Endothelial cell of umbilical vein (primary cell): Measurements from ENCODE around the gene TULP4. TPM values are rescaled to one million over a fixed set of nuclear protein-coding genes. Genes with fewer than 3 reads are reported as not detected.

ENCODE experiments used
- BruUV-seq: library from RNA; stranded (reverse); fragments of 400-500 nt; replicated peaks from 2 replicates; lab custom pipeline; 2021; lab: Mats Ljungman, UMichigan
- CTCF ChIA-PET: fragments of 300-600, 350-600 bp; sonication (Branson Sonifier 250); formaldehyde crosslinking; loops from one replicate; lab custom pipeline; 2021; ENCODE audit warnings: antibody characterized with exemption, inconsistent platforms; lab: Charles Lee
- POLR2A ChIA-PET: fragments of 300-600, 350-600 bp; sonication (Branson Sonifier 250); formaldehyde crosslinking; loops from one replicate; lab custom pipeline; 2021; ENCODE audit warnings: antibody characterized with exemption, inconsistent platforms; lab: Charles Lee
- DNase-seq: peaks from one replicate; pipeline ENCODE4 v3.0.0-alpha.2; 2011; ENCODE audit warnings: low read depth, low spot score
- FAIRE-seq: peaks from 2 replicates; lab custom pipeline; 2011; peaks lifted over from hg19 to GRCh38; lab: Jason Lieb, UNC
- H2AFZ ChIP-seq: 2 replicates; pipeline ENCODE4 v1.6.0; 2012; ENCODE audit warnings: low read depth, low read length, control low read depth, inconsistent platforms
- H3K27ac ChIP-seq: 2 replicates; pipeline ENCODE4 v1.5.1; 2011; ENCODE audit warnings: low read depth, mild to moderate bottlenecking, control low read depth, low read length, moderate library complexity; ENCODE audit not compliant: insufficient read depth
- H3K27me3 ChIP-seq, 2 experiments: 2 replicates each; pipeline versions ENCODE4 v1.6.0 to v1.6.1; 2011; ENCODE audit warnings: low read length in 2 of 2, mixed read lengths in 1 of 2; ENCODE audit not compliant: control insufficient read depth in 2 of 2, insufficient read depth in 2 of 2
- H3K36me3 ChIP-seq, 2 experiments: 2 replicates in 1 of 2; 3 replicates in 1 of 2; pipeline ENCODE4 v1.5.1; 2011; ENCODE audit warnings: low read length in 2 of 2, mild to moderate bottlenecking in 1 of 2, moderate library complexity in 1 of 2; ENCODE audit not compliant: control insufficient read depth in 2 of 2, insufficient read depth in 2 of 2; ENCODE audit errors: extremely low read depth in 1 of 2
- H3K4me1 ChIP-seq: 3 replicates; pipeline ENCODE4 v1.5.1; 2011; ENCODE audit warnings: mild to moderate bottlenecking, low read length; ENCODE audit not compliant: control insufficient read depth, insufficient read depth; ENCODE audit errors: extremely low read depth
- H3K4me2 ChIP-seq: 2 replicates; pipeline ENCODE4 v1.6.1; 2011; ENCODE audit warnings: low read length, control low read depth, mixed read lengths; ENCODE audit not compliant: insufficient read depth
- H3K4me3 ChIP-seq, 3 experiments: fragments of 200-600 bp in 1 of 3; sonication (generic), shearing (Covaris generic) in 1 of 3; replicated peaks in 1 of 3; 2 replicates each; pipeline ENCODE4 v1.5.1; 2011 to 2016; ENCODE audit warnings: control low read depth in 3 of 3, low read length in 3 of 3, mild to moderate bottlenecking in 2 of 3, inconsistent platforms in 1 of 3, low read depth in 1 of 3, moderate library complexity in 1 of 3; ENCODE audit not compliant: insufficient read depth in 1 of 3
- H3K79me2 ChIP-seq: 2 replicates; pipeline ENCODE4 v1.6.0; 2012; ENCODE audit warnings: low read length, inconsistent platforms; ENCODE audit not compliant: control insufficient read depth, insufficient read depth
- H3K9ac ChIP-seq: replicated peaks from 2 replicates; pipeline ENCODE3; 2011; ENCODE audit warnings: low read length, control low read depth; ENCODE audit not compliant: insufficient read depth; ENCODE audit errors: extremely low read depth
- H3K9me1 ChIP-seq: replicated peaks from 3 replicates; pipeline ENCODE4 v1.6.0; 2011; ENCODE audit warnings: mild to moderate bottlenecking, low read length; ENCODE audit not compliant: control insufficient read depth, insufficient read depth; ENCODE audit errors: extremely low read depth
- H3K9me3 ChIP-seq: replicated peaks from 2 replicates; pipeline ENCODE4 v1.5.1; 2012; ENCODE audit warnings: low read length, inconsistent platforms; ENCODE audit not compliant: control insufficient read depth, insufficient read depth
- H4K20me1 ChIP-seq: replicated peaks from 2 replicates; pipeline ENCODE3; 2011; ENCODE audit warnings: mild to moderate bottlenecking, low read length; ENCODE audit not compliant: control insufficient read depth, insufficient read depth; ENCODE audit errors: extremely low read depth
- FOS ChIP-seq: IDR thresholded peaks from 2 replicates; pipeline ENCODE4 v1.6.1; 2011; ENCODE audit warnings: mild to moderate bottlenecking, low read length, moderate library complexity, borderline replicate concordance; ENCODE audit not compliant: insufficient read depth
- GATA2 ChIP-seq: IDR thresholded peaks from 2 replicates; pipeline ENCODE4 v1.7.0; 2011; ENCODE audit warnings: low read depth, mild to moderate bottlenecking, moderate library complexity, mixed read lengths, low read length; ENCODE audit not compliant: insufficient read length, insufficient read depth
- MYC ChIP-seq: IDR thresholded peaks from one replicate; pipeline ENCODE4 v1.6.1; 2011; ENCODE audit warnings: mild to moderate bottlenecking, low read depth, low read length
- POLR2A ChIP-seq: IDR thresholded peaks from 2 replicates; pipeline ENCODE4 v1.6.1; 2012; ENCODE audit warnings: low read depth, mild to moderate bottlenecking, control low read depth, low read length
- dilution Hi-C: fragments of 300-500 bp; cut with MboI; formaldehyde crosslinking; loops from one replicate; pipeline ENCODE4 v1.15.0; 2019; ENCODE audit warnings: low sequenced_read_pairs; ENCODE audit not compliant: extremely low pct_ligation_motif_present
- intact Hi-C: fragments of 100-400 bp; cut with micrococcal nuclease; formaldehyde crosslinking; loops from one replicate; pipeline ENCODE4 v1.10.0; 2022
- polyA plus RNA-seq, 4 experiments: library from polyadenylated mRNA; depleted of rRNA in 3 of 4; stranded (reverse) in 3 of 4; unstranded in 1 of 4; fragments of >200 nt; gene quantifications; 2 replicates each; pipeline versions ENCODE4 v1.2.1 to v1.2.3, GENCODE V29; 2011 to 2012; ENCODE audit warnings: missing spikeins in 1 of 4
- total RNA-seq: library from RNA; stranded (reverse); gene quantifications from 2 replicates; pipeline ENCODE4 v1.2.3, GENCODE V29; 2021
- TF ChIP-seq, protein P1 (sequence below), 2 donors: IDR thresholded peaks; 1 replicate in 1 of 2; 2 replicates in 1 of 2; pipeline ENCODE4 v1.5.1; 2011; ENCODE audit warnings: low read length in 2 of 2, mild to moderate bottlenecking in 2 of 2, moderate library complexity in 2 of 2, control low read depth in 1 of 2, inconsistent platforms in 1 of 2, low read depth in 1 of 2; ENCODE audit not compliant: insufficient read depth in 1 of 2; ENCODE audit errors: extremely low read depth in 1 of 2
- TF ChIP-seq, protein P2 (sequence below): IDR thresholded peaks from 2 replicates; pipeline ENCODE4 v1.6.1; 2011; ENCODE audit not compliant: insufficient read depth, insufficient read length

The TULP4 gene
- total and polyA plus RNA-seq, 2 donors (not counting 3 experiments of a cell fraction or from before 2014, with no cell fraction given), result 10.8 to 55.1 TPM

DNA sequence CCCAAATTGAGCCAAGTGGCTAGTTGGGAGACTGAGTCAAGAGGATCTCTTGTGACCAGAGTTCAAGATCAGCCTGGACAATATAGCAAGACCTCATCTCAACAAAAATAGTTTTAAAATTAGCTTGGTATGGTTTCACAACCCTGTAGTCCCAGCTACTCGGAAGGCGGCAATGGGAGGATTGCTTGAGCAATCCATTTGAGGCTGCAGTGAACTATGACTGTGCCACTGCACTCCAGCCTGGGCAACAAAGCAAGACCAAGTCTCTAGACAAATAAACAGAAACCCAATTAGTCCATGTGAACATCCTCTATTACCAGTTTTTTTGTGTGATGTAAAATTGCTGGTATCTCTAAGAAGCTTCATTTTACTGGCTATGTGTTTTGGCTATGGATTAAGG, 106.2 kb downstream of the TULP4 start:
- POLR2A ChIA-PET, result no interaction called here
- Histone ChIP-seq H3K79me2 (no peaks in the 10 kb centered on the region), H3K27ac (no peak overlapping the region), H3K4me3 (no peak overlapping the region), H3K4me1 (peaks cover 17% of the 10 kb centered on the region), H4K20me1 (no peaks in the 10 kb centered on the region), H3K4me2 (no peak overlapping the region), H3K27me3 (no peaks in the 10 kb centered on the region), H3K9me1 (no peaks in the 10 kb centered on the region), H3K36me3 (peaks cover 0 to 4% of the 10 kb centered on the region in 2 experiments), H3K9me3 (no peaks in the 10 kb centered on the region), H2AFZ (no peak overlapping the region), H3K9ac (no peak overlapping the region)
- BruUV-seq, result no TSS peak
- FAIRE-seq (no peak), DNase-seq (no peak)
- TF ChIP-seq MYC (no peak), GATA2 (no peak), FOS (no peak), POLR2A (no peak)
- TF ChIP-seq, protein P1, sequence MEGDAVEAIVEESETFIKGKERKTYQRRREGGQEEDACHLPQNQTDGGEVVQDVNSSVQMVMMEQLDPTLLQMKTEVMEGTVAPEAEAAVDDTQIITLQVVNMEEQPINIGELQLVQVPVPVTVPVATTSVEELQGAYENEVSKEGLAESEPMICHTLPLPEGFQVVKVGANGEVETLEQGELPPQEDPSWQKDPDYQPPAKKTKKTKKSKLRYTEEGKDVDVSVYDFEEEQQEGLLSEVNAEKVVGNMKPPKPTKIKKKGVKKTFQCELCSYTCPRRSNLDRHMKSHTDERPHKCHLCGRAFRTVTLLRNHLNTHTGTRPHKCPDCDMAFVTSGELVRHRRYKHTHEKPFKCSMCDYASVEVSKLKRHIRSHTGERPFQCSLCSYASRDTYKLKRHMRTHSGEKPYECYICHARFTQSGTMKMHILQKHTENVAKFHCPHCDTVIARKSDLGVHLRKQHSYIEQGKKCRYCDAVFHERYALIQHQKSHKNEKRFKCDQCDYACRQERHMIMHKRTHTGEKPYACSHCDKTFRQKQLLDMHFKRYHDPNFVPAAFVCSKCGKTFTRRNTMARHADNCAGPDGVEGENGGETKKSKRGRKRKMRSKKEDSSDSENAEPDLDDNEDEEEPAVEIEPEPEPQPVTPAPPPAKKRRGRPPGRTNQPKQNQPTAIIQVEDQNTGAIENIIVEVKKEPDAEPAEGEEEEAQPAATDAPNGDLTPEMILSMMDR (IDR thresholded peaks at IDR 0.05; ENCODE audit: extremely low read depth in 1 of 2, insufficient read depth in 1 of 2, low read depth in 1 of 2, low read length in 2 of 2), result no peak
- TF ChIP-seq, protein P2, sequence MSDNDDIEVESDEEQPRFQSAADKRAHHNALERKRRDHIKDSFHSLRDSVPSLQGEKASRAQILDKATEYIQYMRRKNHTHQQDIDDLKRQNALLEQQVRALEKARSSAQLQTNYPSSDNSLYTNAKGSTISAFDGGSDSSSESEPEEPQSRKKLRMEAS, result no peak
- intact Hi-C loops (no loop called here), dilution Hi-C loops (no loop called here)
- CTCF ChIA-PET, result interaction anchor here (0.9 to 2.7 kb wide), 7 partner anchors 10 to 204 kb away, joined by 3 to 14 read pairs (median 3); no protein-coding TSS in a partner anchor
